NK-92 (cell line): ENCODE data around the gene ADAMTSL3.

Experiments used
- DNase-seq: peaks from one replicate; lab custom pipeline; 2025; ENCODE audit not compliant: unreplicated experiment; lab: John Stamatoyannopoulos, UW

The ADAMTSL3 gene

DNA sequence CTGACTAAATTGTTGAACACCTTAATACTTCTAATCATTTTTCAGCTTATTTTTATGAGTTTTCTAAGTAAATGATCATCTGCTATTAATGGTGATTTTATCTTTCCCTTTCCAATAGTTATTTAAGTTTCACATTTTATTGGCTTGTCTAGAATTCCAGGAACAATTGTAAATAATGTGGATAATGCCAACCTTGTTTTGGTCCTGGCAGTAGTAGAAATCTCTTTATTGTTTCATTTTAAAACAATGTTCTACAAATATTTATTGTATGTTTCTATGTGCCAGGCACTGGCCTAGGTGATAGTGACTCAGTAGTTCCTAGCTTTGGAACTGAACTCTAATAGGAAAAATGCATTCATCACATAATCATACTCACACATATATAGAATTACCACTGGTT, 264.1 kb downstream of the ADAMTSL3 start:
- DNase-seq: no peak

DNA sequence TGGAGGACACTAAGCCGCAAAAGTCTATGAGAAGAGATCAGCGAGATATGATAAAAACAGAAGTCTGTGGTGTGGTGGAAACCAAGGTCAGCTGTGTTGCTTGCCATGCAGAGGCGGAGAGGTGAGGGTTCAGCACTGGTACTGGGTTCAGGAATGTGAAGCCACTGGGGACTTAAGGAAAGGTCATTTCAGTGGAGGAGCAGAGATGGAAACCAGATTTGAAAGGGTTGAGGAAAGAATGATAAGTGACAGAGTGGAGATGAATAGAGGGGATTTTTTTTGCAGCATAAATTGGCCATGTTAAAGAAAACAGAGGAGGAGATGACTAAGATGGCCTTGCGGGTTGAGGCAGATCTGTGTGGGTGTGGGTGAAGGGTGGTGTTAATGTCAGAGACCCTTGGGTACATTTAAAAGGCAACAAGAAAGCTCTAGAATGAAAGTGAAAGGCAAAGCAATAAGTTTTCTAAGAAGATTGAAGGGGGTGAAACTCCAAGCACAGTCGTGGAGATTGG, 265.5 kb downstream of the ADAMTSL3 start:
- no peak for DNase-seq

DNA sequence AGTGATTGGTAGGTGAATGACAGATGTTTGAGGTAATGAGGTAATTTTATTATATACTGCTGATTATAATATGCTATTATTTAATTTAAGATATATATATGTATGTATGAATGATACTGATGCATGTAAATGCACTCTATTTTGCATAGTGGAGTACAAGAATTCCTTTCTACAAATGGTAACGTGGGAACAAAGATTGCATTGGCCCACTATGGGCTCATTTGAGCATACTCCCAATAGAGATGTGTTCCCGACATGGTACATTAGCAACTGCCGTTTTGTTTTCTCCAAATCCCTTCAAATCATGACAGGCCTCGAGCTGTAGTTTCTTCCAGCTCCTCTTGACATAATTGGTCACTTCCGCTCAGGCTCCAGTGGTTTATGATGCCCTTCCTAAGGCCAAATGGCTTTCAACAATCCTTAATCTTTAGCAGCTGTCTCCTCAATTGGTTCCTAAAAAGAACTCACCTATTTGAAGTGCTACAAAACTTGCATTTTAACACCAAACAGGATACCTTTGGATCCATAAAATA, 266.1 kb downstream of the ADAMTSL3 start:
- DNase-seq: no peak

DNA sequence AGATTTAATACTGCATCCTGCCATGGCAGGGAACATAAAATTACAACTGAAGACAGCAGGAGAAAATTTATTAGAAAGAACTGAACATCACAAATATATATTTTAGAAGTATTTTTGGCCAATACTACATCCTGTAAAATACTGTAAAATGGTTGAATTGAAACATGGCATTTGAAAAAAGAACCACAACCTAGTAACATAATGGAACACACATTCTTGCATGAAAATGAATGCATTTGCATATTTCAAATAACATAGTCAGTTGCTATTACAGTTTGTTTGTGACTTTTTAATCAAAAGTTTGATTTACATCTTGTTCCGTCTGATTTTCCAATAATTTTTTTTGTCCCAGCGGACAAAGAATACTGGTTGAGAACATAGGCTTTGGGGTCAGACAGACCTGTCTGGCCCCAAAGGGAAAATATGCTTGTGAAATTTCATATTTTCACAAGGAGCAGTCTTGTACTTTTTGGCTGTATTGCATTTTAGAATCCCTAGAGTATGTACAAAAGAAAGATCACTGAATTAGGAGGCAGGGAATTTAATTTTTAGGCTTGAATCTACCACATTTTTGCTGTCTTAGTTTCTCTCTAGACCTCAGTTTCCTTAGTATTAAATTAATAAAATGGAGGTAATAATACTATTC, 268.8 kb downstream of the ADAMTSL3 start:
- DNase-seq: no peak

DNA sequence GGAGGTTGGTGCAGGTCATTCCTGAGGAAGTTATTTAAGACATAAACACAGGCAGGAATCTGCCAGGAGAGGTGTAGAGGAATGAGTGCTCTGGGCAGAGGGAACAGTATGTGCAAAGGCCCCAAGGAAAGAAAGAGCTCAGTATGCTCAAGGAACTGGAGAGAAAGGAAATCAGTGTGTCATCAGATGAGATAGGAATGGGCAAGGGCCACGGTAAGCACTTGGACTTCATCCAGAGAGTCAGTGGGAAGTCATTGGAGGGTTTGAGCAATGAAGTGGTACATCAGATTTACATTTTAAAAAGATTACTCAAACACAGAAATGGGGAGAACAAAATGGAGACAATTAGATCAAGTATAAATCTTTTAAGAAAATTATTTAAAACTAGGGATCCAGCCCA, 272.2 kb downstream of the ADAMTSL3 start:
- no peak for DNase-seq

DNA sequence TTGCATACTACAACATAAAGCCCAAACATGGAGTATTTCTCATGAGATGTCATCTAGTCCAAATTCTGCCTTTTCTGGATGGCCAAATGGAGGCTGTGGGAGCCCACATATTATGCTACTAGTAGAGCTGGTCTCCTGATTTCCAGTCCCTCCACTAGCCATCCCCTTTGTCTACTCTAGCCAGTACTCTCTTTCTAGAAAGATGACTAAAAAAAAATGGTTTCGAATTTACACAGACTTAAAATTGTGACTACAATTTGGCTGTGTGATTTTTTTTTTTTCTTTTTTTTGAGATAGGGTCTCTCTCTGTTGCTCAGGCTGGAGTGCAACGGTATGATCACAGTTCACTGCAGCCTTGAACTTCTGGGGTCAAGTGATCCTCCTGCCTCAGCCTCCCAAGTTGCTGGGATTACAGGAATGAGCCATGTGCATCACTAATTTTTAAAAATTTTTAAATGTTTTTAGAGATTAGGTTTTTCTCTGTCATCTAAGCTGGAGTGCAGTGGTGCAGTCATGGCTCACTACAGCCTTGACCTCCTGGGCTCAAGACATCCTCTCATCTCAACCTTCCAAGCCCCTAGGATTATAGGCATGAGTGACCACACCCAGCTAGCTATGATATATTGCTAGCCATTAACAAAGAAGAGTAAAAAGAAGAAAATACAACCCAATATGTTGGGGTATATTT, 273.9 kb downstream of the ADAMTSL3 start:
- no peak for DNase-seq

DNA sequence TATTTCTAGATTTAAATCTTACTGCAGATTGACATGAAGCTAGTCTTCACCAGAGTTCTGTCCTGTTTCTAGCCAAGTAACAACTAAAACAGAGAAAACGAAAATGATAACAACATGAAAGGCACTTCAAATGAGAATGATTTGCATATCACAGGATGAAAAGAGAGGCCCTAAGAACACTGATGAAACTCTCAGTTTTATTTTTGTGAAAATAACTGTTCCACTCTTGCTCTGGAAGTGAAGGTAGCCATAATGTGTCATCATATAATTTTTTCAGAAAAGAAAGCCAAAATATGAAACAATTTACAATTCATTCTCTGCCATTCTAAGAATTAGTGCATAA, 274.4 kb downstream of the ADAMTSL3 start:
- no peak for DNase-seq

DNA sequence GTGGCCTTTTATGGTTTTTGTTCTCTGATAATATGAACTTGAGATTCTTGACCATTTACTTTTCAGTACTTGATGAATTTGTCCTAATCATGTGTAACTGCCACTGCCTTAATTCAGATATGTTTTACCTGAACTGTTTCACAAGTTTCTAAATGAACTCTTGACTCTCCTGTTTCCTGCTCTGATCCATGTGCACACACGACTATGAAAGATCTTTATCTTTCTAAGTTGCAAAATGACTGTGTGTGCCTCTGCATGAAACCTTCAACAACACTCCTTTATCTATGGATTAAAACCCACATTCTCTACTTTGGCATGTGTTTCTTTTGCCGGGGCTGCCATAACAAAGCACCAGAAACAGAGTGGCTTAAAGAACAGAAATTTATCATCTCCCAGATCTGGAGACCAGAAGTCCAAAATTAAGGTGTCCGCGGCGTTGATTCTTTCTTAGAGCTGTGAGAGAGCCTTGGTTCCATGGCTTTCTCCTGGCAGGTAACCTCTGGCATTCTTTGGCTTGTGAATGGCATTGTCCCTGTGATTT, 275.0 kb downstream of the ADAMTSL3 start:
- no peak for DNase-seq

DNA sequence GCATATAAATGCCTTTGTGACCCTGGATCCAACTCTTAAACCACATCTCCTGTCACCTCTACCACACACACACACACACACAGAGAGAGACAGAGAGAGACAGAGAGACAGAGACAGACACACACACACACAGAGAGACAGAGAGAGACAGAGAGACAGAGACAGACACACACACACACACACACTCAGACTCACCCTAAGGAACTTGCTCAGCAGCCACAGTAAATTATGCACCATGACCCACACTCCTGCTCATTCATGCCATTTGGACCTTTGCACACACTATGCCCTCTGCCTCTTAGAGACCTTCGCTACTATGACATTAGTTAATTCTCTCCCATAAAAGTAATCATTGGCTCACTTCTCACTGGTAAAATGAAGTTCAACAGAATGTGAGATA, 275.7 kb downstream of the ADAMTSL3 start:
- no peak for DNase-seq

DNA sequence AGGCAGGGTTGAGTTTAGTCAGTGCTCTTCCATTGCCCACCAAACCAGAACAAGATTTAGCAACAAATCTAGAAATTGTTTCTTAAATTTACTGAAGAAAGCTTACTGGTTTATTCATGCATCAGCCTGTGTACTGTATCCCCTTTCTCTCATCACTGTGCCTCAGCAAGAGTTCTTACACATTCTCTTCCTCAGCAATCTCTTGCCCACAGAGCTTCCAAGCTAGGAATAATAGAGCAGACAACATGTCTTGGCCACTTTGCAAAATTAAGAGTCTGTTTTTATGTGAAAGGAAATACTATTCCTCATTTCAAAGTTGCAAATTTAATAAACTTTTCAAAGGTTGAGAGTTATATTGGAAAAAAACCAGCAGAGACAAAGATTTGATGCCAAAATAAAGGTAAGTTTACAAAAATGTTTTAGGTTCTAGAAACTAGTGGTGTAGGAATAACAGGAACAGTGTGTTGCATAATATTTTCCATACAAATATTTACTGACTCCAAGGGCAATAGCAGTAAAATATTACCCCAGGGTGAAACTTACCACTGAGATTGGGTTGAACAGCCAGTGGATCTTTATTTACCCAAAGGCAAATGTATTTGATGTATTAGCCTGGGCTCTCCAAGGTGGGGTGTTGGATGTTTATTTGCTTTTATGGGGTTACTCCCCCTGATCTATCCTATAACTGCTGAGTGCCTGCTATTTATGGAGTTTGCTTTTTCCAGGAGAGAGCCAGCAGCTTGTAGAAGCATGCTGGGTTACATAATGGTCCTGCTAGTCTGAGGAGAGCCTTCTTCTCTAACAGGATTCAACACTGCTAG, 276.7 kb downstream of the ADAMTSL3 start:
- DNase-seq: no peak

DNA sequence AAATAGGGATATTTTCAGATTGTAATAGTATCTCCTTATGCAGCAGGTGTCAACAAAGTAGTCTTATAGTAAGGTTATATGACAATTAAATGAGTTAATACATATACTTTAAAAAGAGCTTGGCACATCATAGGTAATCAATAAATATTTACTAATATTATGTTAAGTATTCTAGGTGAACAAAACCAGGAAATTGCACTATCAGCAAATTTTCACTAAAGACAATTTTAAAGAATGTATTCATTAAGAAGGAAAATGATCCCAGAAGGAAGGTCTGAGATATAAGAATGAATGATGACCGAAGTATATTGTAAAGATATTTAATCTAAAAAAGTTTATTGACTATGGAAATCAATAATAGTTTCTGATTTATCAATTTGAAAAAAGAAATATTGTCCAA, 281.9 kb downstream of the ADAMTSL3 start:
- DNase-seq: no peak

DNA sequence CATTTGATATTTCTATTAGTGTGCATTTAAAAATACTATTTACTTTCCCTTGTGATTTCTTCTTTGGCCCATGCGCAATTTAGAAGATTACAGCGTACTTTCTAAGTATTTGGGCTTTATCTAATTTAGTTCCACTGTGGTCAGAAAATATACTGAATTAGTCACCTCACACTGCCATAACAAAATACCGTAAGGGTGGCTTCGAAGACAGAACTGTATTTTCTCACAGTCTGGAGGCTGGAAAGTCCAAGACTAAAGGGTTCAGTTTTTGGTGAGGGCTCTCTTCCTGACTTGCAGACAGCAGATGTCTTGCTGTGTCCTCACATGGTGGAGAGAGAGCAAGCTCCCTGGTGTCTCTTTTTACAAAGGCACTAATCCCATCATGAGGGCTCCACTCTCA, 286.2 kb downstream of the ADAMTSL3 start:
- no peak for DNase-seq

DNA sequence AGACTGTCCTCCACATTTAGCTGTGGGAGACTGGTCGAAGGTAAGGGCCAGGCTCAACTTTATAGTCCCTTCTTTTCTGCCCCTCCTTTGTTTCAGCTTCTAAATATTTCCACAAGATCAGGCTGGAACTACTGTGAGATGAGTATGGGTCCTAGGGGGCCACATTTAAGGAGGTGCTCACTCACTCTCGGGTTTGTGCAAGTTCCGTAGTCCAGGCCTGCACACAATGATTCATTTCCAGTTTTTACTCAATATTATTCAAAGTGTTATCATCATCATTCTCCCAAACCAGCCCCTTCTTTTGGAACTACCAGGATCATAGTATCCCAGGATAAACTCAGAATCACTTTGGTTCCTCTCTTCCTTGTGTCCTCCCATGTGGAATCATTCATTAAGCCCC, 289.1 kb downstream of the ADAMTSL3 start:
- no peak for DNase-seq

DNA sequence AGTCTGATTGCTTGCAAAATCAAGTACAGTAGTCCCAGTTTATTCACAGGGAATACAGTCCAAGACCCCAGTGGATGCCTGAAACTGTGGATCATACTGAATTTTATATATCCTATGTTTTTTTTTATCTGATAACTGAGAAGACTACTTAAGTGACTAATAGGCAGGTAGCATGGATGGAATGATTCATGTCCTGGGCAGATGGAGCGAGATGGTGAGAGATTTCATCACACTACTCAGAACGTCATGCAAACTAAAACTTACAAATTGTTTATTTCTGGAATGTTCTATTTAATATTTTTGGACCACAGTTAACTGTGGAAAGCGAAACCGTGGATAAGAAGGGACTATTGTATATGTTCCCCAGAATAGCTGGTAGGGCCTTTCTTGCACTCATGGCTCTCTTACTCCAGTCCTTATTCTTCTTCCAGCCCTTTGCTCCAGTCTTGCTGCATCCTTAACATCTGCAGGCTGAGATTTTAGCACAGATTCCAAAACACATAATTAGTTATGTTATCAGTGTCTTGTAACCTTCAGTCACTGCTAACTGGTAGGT, 290.0 kb downstream of the ADAMTSL3 start:
- DNase-seq: no peak

DNA sequence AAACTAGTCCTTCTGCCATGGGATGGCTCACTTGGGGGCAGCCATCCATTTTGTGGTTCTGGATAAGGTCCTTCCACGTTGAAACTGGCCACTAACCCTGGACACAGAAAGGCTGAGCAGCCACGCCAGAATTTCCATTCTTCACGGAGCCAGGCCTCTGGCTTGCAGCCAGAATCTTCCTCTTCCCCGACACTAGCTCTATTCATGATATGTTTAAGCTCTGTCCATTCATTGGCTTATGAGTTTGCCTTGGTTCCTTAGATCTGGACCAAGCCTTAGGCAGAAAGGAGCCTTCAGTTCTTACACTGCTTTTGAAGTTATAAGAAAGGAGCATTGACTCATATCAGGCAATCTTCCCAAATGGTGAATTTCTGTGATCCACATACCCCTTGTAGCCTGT, 293.2 kb downstream of the ADAMTSL3 start:
- DNase-seq: no peak

DNA sequence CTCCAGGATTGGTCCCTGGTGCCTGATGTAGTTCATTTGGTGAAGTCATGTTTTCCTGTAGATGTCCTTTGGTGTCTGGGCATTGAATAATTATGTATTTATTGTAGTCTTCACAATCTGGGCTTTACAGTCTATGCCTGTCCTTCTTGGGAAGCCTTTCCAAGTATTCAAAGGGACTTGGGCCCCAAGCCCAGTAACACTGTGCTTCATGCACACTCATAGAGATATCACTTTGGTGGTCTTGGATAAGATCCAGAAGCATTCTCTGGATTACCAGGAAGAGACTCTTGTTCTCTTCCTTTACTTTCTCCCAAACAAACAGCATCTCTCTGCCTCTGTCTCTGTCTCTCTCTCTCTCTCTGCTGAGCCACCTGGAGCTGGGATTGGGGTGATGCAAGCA, 300.6 kb downstream of the ADAMTSL3 start:
- no peak for DNase-seq

DNA sequence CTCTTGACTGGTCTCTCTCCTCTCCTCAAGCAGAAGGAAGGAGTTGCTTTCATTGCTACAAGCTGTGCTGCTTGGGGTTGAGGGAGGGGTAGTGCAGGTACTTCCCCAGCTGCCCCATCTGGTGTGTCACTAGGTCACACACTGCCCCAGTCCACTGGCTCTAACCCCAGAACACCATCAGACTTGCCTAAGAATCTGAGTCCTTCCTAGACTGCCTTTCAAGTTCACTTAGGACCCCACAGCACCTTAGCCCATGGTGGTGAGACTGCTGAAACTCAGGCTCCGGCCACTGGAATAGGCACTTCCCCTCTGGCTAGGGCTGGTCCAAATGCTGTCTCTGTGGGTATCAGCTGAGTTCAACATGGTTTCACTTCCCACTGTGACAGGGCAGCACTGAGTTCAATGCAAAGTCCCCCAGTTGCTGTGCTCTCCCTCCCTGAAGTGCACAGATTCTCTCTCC, 301.9 kb downstream of the ADAMTSL3 start:
- DNase-seq: no peak

DNA sequence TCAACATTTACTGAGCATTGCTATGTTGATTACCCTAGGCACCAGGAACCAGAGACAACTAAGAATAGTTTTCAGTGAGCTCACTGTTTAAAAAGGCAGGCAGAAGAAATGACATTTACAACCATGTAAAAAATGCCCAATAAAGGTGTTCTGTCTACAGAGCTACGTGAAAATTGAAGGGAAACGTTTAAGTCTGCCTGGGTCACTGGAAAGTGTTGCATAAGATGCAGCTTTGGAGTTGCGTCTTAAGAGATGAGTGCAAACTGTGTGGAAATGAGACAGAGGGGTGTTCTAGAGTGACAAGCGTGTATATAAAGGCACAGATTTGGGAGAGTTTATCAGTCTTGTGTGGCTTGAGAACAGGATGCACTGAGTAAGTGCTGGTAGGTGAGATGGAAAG, 303.0 kb downstream of the ADAMTSL3 start:
- no peak for DNase-seq

DNA sequence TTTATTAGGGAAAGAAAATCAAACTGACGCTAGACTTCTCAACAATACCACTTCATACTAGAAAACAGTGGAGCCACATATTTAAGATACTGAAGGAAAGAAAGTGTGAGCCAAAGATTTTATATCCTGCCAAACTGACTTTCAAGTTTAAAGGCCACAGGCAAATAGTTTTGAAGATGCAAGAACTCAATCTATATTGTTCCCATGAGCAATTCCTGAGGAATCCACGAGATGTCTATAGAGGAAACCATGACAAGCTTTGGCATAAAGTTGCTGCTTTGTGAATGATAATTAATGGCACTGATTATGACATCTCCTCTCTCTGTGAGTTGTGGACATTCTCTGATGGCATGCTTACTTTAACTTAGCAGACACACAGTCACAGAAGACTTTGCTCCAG, 305.6 kb downstream of the ADAMTSL3 start:
- DNase-seq: no peak

DNA sequence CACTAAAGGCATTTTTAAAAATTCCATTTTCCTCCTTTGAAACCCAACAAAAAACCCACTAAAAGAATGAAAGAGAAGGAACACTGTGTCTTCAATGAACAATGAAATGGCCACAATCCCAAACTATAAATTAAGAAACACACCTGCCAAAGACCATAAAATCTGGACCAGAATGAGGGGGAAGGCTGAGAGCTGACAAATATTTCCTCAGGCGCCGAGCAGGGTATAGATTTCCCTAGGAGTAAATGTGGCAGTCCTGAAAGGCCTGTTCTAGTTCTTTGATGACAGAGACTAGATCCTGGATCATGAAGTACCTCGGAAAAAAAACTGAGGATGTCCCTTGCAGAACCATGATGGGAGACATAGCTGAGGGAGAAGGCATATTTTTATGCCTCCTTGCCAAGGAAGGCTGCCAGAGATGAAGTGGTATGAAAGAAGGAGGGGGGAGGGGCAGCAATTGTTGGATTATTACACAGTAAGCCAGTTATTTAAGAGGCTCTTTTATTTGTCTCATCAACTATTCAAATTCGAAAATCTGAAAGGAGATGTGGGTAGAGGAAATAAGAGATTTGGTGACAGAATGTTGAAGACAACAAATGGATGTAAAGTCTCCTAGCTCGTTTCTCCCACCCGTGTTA, 306.4 kb downstream of the ADAMTSL3 start:
- DNase-seq: no peak

DNA sequence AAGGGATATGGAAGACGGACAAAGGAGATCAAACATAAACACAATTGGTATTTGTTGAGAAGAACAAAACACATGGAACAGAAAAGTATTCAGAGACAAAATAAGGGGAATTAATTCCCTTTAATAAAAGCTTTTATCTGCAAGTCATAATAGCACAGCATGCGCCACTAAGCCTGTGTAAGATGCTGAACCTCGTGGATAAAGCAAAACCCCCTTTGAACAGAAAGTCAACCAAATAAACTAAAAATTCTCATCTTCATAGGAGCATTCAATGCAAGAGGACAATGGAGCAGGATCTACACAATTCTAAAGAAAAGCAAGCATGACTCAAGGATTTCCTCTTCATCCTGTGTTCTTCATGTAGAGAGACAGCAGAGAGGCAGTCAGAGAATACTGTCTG, 307.4 kb downstream of the ADAMTSL3 start:
- DNase-seq: no peak
